NCI-H82 (cell line): ENCODE measurements around the gene HSD17B4.
"Not testable (repeated sequence)": the region's sequence is repeated elsewhere in the genome, so short reads cannot be mapped to it uniquely, and the experiment has no call there.

ENCODE experiments used
- DNase-seq: peaks from one replicate; lab custom pipeline; 2025; lab: John Stamatoyannopoulos, UW

Gene HSD17B4

DNA sequence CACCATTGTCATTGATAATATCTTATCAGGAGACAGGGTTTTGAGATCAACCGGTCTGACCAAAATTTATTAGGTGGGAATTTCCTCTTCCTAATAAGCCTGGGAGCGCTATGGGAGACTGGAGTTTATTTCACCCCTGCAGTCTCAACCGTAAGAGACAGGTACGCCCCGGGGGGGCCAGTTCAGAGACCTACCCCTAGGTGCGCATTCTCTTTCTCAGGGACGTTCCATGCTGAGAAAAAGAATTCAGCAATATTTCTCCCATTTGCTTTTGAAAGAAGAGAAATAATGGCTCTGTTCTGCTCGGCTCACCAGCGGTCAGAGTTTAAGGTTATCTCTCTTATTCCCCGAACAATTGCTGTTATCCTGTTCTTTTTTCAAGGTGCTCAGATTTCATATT, 28.3 kb downstream of the HSD17B4 start:
- not testable (repeated sequence) for DNase-seq

DNA sequence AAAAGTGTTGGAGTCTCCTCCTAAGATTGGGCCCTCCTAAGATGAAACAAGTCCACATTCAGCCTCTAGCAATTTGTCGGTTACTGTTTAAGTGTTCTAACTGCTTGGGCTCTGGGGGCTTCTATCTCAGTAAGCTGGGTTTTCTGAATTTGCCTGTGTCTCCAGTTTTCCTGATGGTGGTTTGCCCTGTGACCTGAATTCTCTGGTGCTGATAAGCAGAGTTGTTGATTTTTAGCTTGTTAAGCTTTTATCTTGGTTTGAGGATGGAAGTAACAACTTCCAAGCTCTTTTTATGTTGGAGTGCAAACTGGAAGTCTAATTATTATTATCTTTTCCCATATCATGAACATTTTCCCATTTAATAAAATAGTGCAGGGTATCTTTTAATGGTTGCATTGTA, 30.9 kb downstream of the HSD17B4 start:
- DNase-seq: no peak

DNA sequence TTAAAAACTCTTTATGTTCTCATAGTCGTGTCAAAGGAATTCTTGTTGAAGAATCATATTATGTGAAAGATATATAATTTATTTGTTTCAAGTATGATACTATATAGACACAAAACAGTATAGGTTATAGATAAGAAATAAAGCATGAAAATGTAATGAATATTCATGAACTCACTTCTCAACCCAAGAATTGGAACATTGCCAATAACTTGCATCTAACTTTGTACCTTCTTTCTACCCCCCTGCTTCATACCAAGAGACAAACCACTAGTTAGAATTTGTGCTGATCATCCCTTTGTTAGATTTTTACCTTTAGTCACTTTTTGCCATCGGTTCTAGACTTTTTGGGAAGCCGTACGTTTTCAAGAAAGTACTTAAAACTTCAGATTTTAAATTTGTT, 32.6 kb downstream of the HSD17B4 start:
- no peak for DNase-seq

DNA sequence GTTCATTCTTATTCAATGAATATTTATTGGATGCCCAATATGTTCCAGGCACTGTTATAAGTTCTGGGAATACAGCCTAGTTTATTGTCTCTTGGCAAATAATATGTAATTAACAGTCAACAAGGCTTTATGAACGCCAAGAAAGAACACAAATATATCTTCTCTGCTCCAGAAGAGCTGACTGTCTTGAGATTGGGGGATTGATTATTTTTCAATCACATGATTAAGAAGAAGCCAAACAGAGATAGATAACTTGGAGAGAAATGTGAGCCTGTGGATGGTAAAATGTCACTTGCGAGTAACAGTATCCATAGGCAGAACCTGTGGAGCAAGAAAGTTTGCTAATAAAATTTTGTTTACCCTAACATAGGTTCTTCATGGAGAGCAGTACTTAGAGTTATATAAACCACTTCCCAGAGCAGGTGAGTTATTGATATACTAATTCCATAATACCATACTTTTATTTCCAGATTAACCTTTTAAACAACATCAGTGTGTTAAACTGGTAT, 49.4 kb downstream of the HSD17B4 start:
- DNase-seq: no peak

DNA sequence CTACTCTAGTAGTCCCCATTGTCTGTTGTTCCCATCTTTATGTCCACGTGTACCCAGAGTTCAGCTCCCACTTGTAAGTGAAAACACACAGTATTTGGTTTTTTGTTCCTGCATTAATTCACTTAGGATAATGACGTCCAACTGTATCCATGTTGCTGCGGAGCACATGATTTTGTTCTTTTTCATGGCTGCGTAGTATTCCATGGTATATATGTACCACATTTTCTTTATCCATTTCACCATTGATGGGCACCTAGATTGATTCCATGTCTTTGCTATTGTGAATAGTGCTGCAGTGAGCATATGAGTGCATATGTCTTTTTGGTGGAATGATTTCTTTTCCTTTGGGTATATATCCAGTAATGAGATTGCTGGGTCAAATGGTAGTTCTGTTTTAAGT, 51.6 kb downstream of the HSD17B4 start:
- not testable (repeated sequence) for DNase-seq

DNA sequence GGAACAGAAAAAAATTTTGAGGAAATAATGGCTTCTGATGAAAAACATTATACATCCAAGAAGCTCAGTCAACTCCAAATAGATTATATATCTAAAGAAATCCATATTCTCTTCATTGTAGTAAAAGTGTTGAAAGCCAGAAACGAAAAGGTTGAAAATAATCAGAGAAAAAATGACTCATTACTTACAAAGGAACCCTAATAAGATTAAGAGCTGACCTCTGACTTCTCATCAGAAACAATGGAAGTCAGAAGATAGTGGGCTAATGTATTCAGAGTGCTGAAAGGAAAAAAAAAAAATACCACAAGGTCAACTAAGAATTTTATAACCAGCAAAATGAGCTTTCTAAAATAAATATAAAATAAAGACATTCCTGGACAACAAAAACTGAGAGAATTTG, 60.0 kb downstream of the HSD17B4 start:
- no peak for DNase-seq

DNA sequence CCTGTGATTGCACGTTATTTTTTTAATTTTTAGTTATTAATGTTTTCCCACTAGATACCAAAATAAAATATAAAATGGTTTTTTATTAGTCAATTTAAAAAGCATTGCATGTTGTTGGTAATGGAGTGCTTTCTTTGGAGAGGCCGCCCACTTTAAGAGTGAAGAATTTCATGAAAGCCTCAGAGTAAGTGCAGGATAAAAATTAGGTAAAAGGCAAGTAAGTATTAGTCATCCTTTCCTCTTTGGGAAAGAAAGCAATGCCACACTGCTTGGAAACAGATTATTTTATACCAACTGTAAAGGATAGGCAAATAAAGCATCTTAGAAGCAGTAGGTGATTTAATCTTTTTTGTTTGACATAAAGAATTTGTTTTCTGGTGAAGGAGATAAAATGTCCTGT, 62.9 kb downstream of the HSD17B4 start:
- DNase-seq: no peak

DNA sequence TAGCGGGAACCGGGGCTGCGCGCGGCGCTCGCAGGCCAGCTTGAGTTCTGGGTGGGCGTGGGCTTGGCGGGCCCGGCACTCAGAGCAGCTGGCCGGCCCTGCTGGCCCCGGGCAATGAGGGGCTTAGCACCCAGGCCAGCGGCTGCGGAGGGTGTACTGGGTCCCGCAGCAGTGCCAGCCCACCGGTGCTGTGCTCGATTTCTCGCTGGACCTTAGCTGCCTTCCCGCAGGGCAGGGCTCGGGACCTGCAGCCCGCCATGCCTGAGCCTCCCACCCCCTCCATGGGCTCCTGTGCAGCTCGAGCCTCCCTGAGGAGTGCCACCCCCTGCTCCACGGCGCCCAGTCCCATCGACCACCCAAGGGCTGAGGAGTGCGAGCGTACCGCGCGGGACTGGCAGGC, 64.8 kb downstream of the HSD17B4 start:
- not testable (repeated sequence) for DNase-seq

DNA sequence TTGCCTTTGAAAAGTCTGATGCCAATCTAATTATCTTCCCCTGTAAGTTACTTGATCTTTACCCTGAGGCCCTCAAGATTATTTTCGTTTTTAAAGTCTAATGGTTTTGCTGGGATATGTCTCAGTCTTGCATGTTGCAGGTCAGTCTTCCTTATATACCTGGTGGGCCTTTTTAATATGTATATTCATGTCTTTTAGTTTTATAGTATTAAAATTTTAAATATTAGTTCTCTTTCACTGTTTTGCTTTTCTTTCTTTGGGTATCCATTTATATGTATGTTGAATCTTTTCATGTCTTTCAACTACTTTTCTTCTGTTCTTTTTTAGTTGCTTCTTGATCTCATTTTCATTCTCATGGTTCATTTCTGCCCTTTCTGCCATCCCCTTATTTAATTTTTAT, 68.9 kb downstream of the HSD17B4 start:
- no peak for DNase-seq

DNA sequence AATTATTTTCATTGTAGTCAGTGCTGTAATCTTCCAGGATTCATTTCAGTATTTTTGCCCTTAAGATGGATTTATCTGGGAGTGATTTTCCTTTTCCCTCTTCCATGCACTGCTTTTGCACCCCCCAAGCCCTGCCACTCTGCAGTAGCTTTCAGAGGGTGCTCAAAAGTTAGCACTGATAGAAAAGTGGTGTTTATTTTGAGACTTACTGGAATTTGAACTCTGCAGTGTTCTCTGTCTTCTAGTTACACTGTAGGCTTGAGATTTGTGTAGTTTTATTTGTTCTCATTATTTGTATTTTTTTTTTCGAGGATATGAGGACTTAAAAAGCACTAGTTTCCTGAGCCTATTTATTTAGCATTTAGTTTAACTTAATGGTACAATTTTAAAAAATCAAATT, 70.5 kb downstream of the HSD17B4 start:
- no peak for DNase-seq

DNA sequence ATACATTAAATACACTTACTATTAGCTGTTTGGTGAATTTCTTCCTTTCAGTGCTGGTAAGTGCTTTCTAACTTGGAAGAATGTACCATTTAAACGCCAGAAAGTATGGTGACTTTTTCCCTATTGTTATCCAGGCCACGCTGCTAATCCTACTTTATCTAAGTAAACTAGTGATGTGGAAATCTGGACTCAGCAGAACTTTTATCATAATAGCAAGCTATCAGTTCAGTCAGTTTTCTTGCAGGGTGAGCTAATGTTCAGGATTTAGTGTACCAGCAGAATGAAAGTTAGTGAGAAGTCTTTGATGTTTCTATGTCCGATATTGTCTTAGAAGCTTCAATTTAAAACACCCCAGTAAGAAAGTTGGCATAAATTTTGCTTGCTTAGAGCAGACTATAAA, 72.2 kb downstream of the HSD17B4 start:
- no peak for DNase-seq

DNA sequence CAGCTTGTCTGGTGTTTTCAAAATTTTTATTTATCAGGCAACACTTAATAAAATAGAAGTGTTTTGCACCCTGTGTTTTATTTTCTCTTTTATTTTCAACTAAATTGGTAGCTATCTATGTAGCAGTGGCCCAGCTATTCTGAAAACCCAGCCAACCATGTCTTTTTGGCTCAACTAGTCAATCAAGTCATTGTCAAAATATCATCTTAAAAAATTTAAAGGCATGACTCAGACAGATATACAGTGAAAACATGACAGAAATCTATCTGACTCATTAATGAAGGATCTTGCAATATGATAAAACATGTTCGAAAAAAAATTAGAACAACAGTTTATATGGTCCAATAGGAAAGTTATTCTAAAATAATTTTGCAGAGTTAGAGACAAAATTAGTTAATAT, 75.1 kb downstream of the HSD17B4 start:
- DNase-seq: no peak

DNA sequence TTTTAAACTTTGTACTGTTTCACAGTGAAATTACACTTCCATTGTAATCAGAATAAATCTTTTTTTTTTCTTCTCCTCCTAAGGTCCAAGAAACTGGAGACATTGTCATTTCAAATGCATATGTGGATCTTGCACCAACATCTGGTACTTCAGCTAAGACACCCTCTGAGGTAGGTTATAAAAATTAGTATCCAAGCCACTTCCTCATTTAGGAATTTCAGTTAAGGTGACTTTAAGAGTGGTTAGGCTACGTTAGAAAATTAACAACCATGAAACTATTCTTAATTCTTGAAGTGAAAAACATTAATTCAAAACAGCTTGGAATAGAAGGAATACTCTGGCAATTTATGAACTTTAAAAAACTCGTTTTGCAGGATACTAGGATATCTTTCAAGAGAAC, 77.5 kb downstream of the HSD17B4 start:
- DNase-seq: no peak

DNA sequence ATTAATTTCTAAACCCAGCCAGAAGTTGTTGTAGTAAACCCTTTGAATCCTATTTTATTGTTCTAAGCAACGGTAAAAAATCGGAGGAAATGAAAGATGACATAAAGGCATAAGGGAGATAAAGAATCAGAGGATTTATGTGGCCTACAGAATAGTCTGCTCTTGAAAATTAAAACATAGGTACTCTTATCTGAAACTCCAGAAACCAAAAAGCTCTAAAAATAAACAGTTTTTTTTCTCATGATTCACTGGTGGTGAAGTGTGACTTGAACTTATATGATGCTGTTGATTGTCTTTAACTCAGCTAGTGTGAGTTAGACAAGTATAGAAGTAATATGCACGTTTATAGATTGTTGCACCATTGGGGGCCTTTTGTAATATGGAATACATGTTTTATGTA, 80.3 kb downstream of the HSD17B4 start:
- DNase-seq: no peak

DNA sequence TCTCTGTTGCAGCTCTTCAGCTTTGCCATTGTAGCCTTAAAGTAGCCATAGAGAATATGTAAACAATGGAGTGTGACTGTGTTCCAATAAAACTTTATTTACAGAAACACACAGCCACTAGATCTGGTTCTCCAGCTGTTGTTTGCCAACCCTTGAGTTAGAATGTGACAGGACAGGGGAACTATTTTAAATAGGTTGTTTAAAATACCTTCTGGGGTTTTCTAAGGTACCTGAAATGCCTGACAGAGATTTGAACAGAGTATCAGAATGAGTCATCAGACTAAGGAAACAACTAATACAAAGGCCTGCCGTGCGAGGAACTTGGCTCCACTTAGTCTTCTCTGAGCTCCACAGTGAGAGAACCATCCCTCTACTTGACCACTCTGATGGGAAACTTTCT, 85.4 kb downstream of the HSD17B4 start:
- DNase-seq: no peak

DNA sequence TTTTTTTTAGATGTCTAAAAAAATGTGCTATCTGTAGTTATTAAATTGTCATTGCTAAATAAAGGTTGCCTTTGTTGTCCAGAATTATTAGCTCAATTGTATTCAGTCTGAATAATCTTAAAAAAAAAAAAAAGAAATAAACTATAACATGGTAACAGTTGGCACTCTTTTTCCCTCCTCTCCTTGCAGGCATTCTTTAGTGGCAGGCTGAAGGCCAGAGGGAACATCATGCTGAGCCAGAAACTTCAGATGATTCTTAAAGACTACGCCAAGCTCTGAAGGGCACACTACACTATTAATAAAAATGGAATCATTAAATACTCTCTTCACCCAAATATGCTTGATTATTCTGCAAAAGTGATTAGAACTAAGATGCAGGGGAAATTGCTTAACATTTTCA, 89.4 kb downstream of the HSD17B4 start:
- no peak for DNase-seq

DNA sequence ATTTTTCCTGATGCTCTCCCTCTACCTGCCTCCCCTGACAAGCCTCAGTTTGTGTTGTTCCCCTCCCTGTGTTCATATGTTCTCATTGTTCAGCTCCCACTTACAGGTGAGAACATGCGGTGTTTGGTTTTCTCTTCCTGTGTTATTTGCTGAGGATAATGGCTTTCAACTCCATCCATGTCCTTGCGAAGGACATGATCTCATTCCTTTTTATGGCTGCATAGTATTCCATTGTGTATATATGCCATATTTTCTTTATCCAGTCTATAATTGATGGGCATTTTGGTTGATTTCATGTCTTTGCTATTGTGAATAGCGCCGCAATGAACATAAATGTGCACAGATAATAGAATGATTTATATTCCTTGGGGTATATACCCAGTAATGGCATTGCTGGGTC, 99.5 kb downstream of the HSD17B4 start:
- no peak for DNase-seq

DNA sequence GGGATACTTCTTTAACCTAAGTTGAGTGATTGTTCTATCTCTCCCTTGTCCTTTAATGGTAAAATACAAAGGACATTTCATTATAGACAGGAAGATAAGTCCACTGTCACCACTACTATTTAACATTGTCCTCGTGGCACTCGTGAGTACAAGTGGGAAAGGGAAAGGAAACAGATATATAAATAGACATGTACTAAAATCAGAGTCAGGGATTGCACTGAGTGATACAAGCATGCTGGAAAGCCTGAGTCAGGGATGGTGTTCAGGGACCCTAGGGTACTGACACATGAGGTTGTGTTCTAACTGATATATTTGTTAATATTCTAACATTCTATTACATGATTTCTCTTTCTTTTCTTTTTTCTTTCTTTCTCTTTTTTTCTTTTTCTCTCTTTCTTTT, 102.3 kb downstream of the HSD17B4 start:
- DNase-seq: no peak

DNA sequence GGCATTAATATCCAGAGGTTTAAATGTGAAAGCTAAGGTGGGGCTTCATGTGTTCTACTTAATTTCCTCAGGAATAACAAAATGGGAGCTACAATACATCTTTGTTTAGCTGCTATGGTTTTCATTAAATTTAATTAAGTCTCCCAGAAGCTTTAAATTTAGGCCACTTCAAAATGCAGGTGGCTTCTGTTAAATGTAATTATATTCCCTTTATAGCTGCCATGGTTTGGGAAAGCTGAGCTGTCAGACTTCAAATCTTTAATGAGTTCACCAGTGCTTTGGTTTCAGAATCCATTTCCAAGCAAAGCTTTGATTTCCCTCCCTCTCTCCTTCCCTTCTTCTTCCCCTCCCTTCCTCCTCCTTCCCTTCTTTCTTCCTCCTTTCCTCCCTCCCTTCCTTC, 118.6 kb downstream of the HSD17B4 start:
- DNase-seq: no peak

DNA sequence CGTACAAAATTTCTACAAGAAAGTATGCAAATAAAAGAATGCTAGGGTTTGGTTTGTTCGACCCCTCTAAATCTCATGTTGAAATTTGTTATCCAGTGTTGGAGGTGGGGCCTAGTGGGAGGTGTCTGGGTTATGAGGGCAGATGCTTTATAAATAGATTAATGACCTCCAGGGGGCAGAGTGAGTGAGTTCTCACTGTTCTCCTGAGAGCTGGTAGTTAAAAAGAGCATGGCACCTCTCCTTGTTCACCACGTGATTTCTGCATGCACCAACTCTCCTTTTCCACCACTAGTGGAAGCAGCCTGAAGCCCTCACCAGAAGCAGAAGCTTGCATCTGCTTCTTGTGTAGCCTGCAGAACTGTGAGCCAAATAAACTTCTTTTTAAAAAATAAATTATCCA, 126.6 kb downstream of the HSD17B4 start:
- DNase-seq: peak; percentile 85

DNA sequence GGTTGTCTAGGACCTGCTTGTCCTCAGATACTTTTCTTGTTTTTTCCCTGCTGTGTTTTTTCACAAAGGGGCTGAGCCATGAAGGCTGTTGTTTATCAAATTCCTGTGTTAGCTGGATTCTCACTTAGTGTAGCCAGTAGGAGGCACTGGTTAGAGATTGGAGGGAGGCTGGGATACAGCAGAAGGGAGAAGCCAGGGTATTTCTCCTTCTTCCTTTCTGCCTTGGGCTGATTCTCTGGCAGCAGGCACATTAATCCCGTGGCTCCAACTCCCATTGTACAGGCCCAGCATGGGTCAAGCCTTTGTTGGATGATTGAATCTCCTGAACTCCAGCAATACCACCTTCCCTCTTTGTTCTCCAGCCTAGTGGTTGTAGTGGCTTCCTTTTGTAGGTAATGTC, 130.7 kb downstream of the HSD17B4 start:
- no peak for DNase-seq

DNA sequence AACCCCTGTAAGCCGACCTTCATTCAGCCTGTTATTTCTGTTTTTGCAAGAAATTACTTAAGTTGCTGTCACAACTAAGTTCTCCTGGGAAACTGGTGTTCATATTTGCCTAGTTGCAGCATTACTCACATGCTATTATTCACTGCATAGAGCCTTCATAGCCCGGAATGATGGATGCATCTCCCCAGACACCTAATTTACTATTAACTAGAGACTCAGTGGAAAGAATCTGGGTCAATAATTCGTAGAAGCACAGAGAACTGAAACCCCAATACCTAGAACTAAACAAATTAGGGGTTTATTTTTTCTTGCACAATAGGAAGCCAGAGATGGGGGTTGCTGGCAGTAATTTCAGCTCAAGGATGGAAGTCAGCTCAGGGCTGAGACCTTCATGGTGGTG, 131.4 kb downstream of the HSD17B4 start:
- DNase-seq: no peak
